H1 (cell line): ENCODE results near the gene CENPP.

Experiments
- ATF3 ChIP-seq: IDR thresholded peaks from 2 replicates; pipeline ENCODE4 v1.6.1; 2011; ENCODE audit warnings: low read depth, mild to moderate bottlenecking, low read length; ENCODE audit not compliant: insufficient read depth
- CHD2 ChIP-seq: IDR thresholded peaks from 2 replicates; pipeline ENCODE4 v1.6.1; 2012; ENCODE audit warnings: low read length, improper control_type of control experiment
- EP300 ChIP-seq, 2 experiments: IDR thresholded peaks; 1 replicate in 1 of 2; 2 replicates in 1 of 2; pipeline ENCODE4 v1.6.1; 2011 to 2012; ENCODE audit warnings: low read depth in 2 of 2, low read length in 2 of 2, mild to moderate bottlenecking in 2 of 2, borderline replicate concordance in 1 of 2, inconsistent platforms in 1 of 2, moderate library complexity in 1 of 2
- EZH2 ChIP-seq: fragments of 200-600 bp; sonication (generic); IDR thresholded peaks from 2 replicates; pipeline ENCODE4 v1.7.1; 2012; ENCODE audit warnings: low read depth, mild to moderate bottlenecking, moderate library complexity, low read length, inconsistent platforms; ENCODE audit not compliant: severe bottlenecking
- JUND ChIP-seq: IDR thresholded peaks from 2 replicates; pipeline ENCODE4 v1.6.1; 2011; ENCODE audit warnings: mild to moderate bottlenecking, improper control_type of control experiment, low read length
- POLR2A ChIP-seq, 2 experiments: IDR thresholded peaks; 1 replicate in 1 of 2; 2 replicates in 1 of 2; pipeline ENCODE4 v1.6.1; 2011; ENCODE audit warnings: low read depth in 2 of 2, low read length in 2 of 2, mild to moderate bottlenecking in 2 of 2; ENCODE audit errors: control extremely low read depth in 1 of 2
- SP1 ChIP-seq: IDR thresholded peaks from 2 replicates; pipeline ENCODE4 v1.6.1; 2011; ENCODE audit warnings: low read depth, low read length
- TF ChIP-seq, protein P1 (sequence below), 3 experiments: IDR thresholded peaks; 1 replicate in 2 of 3; 2 replicates in 1 of 3; pipeline versions ENCODE4 v1.5.1 to v1.6.1; 2011; ENCODE audit warnings: low read length in 3 of 3, mild to moderate bottlenecking in 3 of 3, inconsistent platforms in 2 of 3, low read depth in 1 of 3, moderate library complexity in 1 of 3; ENCODE audit not compliant: insufficient read depth in 1 of 3; ENCODE audit errors: control extremely low read depth in 1 of 3
- TF ChIP-seq, protein P2 (sequence below): IDR thresholded peaks from 2 replicates; pipeline ENCODE4 v1.6.1; 2011; ENCODE audit warnings: low read length, improper control_type of control experiment

DNA sequence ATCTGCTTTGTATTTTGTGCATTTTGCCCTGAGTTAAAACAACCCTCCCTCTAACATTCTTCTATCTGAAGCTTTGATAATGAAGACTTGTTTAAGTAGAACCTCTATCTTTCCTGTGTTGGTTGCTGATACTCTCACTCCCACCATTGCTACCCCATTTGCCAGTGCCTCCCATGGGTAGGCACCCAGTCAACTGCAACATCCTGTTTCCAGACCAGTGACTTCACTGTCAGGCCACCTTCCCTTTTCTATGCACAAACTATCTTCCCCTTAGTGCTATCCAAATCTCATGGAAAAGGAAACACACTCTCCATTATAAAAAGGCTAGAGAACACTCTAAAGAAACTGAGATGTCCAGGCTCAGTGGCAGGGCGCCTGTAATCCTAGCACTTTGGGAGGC lies 26.6 kb upstream of the CENPP start:
- no peak for TF ChIP-seq POLR2A (IDR thresholded peaks at IDR 0.05; ENCODE audit: control extremely low read depth in 1 of 2, low read depth in 2 of 2, low read length in 2 of 2)
- no peak for TF ChIP-seq CHD2
- TF ChIP-seq, protein P1, sequence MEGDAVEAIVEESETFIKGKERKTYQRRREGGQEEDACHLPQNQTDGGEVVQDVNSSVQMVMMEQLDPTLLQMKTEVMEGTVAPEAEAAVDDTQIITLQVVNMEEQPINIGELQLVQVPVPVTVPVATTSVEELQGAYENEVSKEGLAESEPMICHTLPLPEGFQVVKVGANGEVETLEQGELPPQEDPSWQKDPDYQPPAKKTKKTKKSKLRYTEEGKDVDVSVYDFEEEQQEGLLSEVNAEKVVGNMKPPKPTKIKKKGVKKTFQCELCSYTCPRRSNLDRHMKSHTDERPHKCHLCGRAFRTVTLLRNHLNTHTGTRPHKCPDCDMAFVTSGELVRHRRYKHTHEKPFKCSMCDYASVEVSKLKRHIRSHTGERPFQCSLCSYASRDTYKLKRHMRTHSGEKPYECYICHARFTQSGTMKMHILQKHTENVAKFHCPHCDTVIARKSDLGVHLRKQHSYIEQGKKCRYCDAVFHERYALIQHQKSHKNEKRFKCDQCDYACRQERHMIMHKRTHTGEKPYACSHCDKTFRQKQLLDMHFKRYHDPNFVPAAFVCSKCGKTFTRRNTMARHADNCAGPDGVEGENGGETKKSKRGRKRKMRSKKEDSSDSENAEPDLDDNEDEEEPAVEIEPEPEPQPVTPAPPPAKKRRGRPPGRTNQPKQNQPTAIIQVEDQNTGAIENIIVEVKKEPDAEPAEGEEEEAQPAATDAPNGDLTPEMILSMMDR (IDR thresholded peaks at IDR 0.05; ENCODE audit: control extremely low read depth in 1 of 3, insufficient read depth in 1 of 3, low read depth in 1 of 3, low read length in 3 of 3), result no peak
- no peak for TF ChIP-seq EP300 (IDR thresholded peaks at IDR 0.05; ENCODE audit: borderline replicate concordance in 1 of 2, low read depth in 2 of 2, low read length in 2 of 2)
- no peak for TF ChIP-seq EZH2
- no peak for TF ChIP-seq JUND
- TF ChIP-seq SP1, result no peak
- no peak for TF ChIP-seq ATF3
- TF ChIP-seq, protein P2, sequence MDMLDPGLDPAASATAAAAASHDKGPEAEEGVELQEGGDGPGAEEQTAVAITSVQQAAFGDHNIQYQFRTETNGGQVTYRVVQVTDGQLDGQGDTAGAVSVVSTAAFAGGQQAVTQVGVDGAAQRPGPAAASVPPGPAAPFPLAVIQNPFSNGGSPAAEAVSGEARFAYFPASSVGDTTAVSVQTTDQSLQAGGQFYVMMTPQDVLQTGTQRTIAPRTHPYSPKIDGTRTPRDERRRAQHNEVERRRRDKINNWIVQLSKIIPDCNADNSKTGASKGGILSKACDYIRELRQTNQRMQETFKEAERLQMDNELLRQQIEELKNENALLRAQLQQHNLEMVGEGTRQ, result no peak
